ENCODE data around the gene DIPK1C.
A peak's percentile ranks its signal among the peaks of the same experiment; 100 is the strongest.

DIPK1C gene

DNA sequence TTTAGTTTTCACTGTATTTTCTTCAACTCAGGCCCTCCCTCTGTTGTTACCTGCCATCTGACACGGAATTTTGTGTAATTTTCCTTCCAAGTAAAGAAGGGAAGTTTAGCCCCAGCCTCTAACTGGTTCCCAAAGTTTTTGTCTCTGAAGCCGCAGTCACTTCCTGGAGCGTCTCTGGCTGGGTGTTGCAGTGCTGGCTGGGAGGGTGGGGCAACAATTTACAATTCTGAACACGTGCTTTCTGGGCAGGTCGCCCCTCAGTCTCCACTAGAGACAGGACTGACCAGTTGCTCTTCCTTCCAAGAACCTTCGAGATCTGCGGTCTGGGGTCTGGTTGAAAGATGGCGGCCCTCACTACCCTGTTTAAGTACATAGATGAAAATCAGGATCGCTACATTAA lies 42.5 kb upstream of the DIPK1C start:
- TF ChIP-seq, protein P1, sequence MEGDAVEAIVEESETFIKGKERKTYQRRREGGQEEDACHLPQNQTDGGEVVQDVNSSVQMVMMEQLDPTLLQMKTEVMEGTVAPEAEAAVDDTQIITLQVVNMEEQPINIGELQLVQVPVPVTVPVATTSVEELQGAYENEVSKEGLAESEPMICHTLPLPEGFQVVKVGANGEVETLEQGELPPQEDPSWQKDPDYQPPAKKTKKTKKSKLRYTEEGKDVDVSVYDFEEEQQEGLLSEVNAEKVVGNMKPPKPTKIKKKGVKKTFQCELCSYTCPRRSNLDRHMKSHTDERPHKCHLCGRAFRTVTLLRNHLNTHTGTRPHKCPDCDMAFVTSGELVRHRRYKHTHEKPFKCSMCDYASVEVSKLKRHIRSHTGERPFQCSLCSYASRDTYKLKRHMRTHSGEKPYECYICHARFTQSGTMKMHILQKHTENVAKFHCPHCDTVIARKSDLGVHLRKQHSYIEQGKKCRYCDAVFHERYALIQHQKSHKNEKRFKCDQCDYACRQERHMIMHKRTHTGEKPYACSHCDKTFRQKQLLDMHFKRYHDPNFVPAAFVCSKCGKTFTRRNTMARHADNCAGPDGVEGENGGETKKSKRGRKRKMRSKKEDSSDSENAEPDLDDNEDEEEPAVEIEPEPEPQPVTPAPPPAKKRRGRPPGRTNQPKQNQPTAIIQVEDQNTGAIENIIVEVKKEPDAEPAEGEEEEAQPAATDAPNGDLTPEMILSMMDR (conservative IDR thresholded peaks at IDR 0.05; ENCODE audit: low read depth) = no peak
- CTCF ChIA-PET = no interaction called here
- H3K27ac ChIP-seq = peak overlapping the region; percentile 71
- POLR2A ChIA-PET (ENCODE audit: low non-redundant PET) = no interaction called here
- peak; percentile 53 for DNase-seq (ENCODE audit: low spot score)

DNA sequence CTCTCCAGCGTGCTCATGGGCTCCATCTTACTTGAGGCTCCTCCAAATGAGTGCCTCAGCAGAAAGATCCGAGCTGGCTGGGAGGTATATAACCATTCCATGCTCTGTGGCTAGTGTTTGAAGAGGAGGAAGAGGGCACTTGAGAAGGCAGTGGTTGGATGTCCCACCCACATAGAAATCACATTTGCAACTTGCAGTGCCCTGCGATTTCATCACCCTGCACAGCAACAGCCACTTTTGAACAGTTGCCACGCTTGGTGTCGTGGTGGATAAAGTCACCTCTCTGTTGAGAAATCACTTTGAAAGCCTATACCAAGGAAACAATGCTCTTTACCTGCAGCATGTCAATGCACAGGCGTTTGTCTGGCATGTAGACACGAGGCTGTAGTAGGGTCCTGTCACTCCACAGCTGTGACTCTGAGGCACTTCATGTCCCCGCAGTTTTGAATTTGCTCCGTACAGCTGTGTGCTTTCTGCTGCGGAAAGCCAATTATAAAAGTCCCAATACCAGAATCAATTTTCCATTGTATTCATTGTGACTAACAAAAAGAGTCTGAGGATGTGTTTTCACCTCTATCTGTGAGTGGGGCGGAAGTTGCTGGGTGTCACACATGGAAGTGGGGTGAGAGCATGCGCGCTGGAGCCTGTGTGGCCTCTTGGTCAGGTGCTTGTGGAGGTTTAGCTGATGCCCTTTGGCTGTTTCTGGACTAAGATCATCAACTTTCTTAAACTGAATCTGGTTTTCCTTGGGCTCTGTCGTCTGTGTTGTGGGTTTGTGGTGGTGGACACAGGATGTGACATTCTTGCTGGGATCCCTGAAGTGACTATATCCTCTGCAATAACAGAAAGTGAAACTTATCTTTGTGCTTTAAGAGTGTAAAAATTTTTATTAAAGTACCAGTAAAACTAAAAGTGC lies 41.9 kb upstream of the DIPK1C start:
- TF ChIP-seq, protein P1 (conservative IDR thresholded peaks at IDR 0.05; ENCODE audit: low read depth) = no peak
- no peak for DNase-seq (ENCODE audit: low spot score)
- H3K27ac ChIP-seq = peak overlapping the region; percentile 71
- ChIA-PET CTCF (no interaction called here), POLR2A (ENCODE audit: low non-redundant PET) (no interaction called here)

DNA sequence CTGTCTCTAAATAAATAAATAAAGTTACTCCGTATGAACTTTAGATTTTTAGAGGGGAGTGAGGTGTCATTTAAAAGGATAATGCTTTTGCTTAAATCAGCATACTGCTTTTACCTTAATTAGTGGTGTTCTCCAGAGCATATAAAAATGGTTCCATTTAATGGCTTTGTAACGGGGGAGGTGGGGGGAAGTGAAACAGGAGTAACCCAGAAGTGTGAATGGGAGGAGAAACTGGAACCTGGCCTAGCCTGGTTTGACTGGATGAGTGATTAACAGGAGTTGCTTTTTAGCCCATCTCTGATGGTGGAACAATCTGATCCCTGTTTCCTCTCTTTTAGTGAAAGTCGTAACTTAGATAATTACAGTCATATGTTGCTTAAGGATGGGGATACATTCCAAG lies 40.7 kb upstream of the DIPK1C start:
- DNase-seq (ENCODE audit: low spot score) = no peak
- peak overlapping the region; percentile 77; the same call in 1 of the 2 replicates for H3K27ac ChIP-seq
- ChIA-PET CTCF (no interaction called here), POLR2A (ENCODE audit: low non-redundant PET) (no interaction called here)
- TF ChIP-seq, protein P1 (conservative IDR thresholded peaks at IDR 0.05; ENCODE audit: low read depth) = no peak

- ChIA-PET CTCF (no interaction called here), POLR2A (ENCODE audit: low non-redundant PET) (no interaction called here)
- no peak for DNase-seq (ENCODE audit: low spot score)
- H3K27ac ChIP-seq = peak overlapping the region; percentile 77
- TF ChIP-seq, protein P1 (conservative IDR thresholded peaks at IDR 0.05; ENCODE audit: low read depth) = no peak
Measured at GRCh38 chr18:74497324-74497676, 40.2 kb upstream of the DIPK1C start.

GRCh38 chr18:74496508-74497323 lies 39.6 kb upstream of the DIPK1C start:
- DNase-seq (ENCODE audit: low spot score) = peak; percentile 58
- TF ChIP-seq, protein P1 (conservative IDR thresholded peaks at IDR 0.05; ENCODE audit: low read depth) = no peak
- H3K27ac ChIP-seq = peak overlapping the region; percentile 77
- ChIA-PET CTCF (interaction anchor here (0.6 to 1.8 kb wide), 2 partner anchors 144 to 155 kb away, joined by 4 to 5 read pairs; no protein-coding TSS in a partner anchor), POLR2A (ENCODE audit: low non-redundant PET) (no interaction called here)
